Measurements from ENCODE around the gene TSC22D3. TPM values are rescaled to one million over a fixed set of nuclear protein-coding genes. Genes with fewer than 3 reads are reported as not detected.
A peak's percentile ranks its signal among the peaks of the same experiment; 100 is the strongest.
"Not testable (repeated sequence)": the region's sequence is repeated elsewhere in the genome, so short reads cannot be mapped to it uniquely, and the experiment has no call there.

TSC22D3 gene
- total RNA-seq, 2 donors from 2014 or later = 18.5 to 23.3 TPM

- TF ChIP-seq CTCF (IDR thresholded peaks at IDR 0.05) = no peak
- H3K27ac ChIP-seq = peak overlapping the region; percentile 75
- no peaks in the 10 kb centered on the region for H3K27me3 ChIP-seq
- no peaks in the 10 kb centered on the region for H3K9me3 ChIP-seq
- no peak overlapping the region for H3K4me3 ChIP-seq
- peak; percentile 66 for DNase-seq
- H3K4me1 ChIP-seq = no peaks in the 10 kb centered on the region
- H3K36me3 ChIP-seq = no peaks in the 10 kb centered on the region
- H3K9ac ChIP-seq (ENCODE audit: low read depth in 2 of 2, low read length in 2 of 2) = peak overlapping the region; percentile 45 to 80
- intact Hi-C loops (cut with DNase I) = loop anchor here (5.0 kb wide), 1 partner anchor 43 kb away; no protein-coding TSS in a partner anchor
These were observed 100.9 kb downstream of the TSC22D3 start for GRCh38 chrX:107674480-107675364.

GRCh38 chrX:107673933-107674479, 101.6 kb downstream of the TSC22D3 start:
- no peaks in the 10 kb centered on the region for H3K36me3 ChIP-seq
- H3K27me3 ChIP-seq = no peaks in the 10 kb centered on the region
- TF ChIP-seq CTCF (IDR thresholded peaks at IDR 0.05) = no peak
- no peaks in the 10 kb centered on the region for H3K9me3 ChIP-seq
- H3K4me3 ChIP-seq = no peak overlapping the region
- H3K4me1 ChIP-seq = no peaks in the 10 kb centered on the region
- intact Hi-C loops (cut with DNase I) = no loop called here
- DNase-seq = peak; percentile 65
- peak overlapping the region; percentile 75 for H3K27ac ChIP-seq
- H3K9ac ChIP-seq (ENCODE audit: low read depth in 2 of 2, low read length in 2 of 2) = peak overlapping the region; percentile 45 to 68

GRCh38 chrX:107673431-107673830, 102.2 kb downstream of the TSC22D3 start:
- no peak for DNase-seq
- Histone ChIP-seq H3K9me3 (no peaks in the 10 kb centered on the region), H3K9ac (ENCODE audit: low read depth in 2 of 2, low read length in 2 of 2) (peak overlapping the region; percentile 45 to 53), H3K27me3 (no peaks in the 10 kb centered on the region), H3K4me3 (no peak overlapping the region), H3K36me3 (no peaks in the 10 kb centered on the region), H3K4me1 (no peaks in the 10 kb centered on the region), H3K27ac (peak overlapping the region; percentile 75)
- intact Hi-C loops (cut with DNase I) = no loop called here
- no peak for TF ChIP-seq CTCF (IDR thresholded peaks at IDR 0.05)

- Histone ChIP-seq H3K36me3 (no peaks in the 10 kb centered on the region), H3K9me3 (no peaks in the 10 kb centered on the region), H3K4me3 (no peak overlapping the region), H3K27ac (peak overlapping the region; percentile 15), H3K4me1 (no peaks in the 10 kb centered on the region), H3K27me3 (no peaks in the 10 kb centered on the region), H3K9ac (ENCODE audit: low read depth in 2 of 2, low read length in 2 of 2) (peak overlapping the region; percentile 38 to 53)
- peak; percentile 58 for TF ChIP-seq CTCF (IDR thresholded peaks at IDR 0.05)
- DNase-seq = peak; percentile 79
- intact Hi-C loops (cut with DNase I) = no loop called here
These were observed 102.6 kb downstream of the TSC22D3 start for GRCh38 chrX:107672955-107673378.

- H3K4me3 ChIP-seq; DNase-seq; H3K9ac ChIP-seq (ENCODE audit: low read depth in 2 of 2, low read length in 2 of 2); H3K36me3 ChIP-seq; H3K27ac ChIP-seq; H3K4me1 ChIP-seq; intact Hi-C loops (cut with DNase I); H3K27me3 ChIP-seq; H3K9me3 ChIP-seq: not testable (repeated sequence)
These were observed 104.3 kb downstream of the TSC22D3 start for GRCh38 chrX:107671256-107671655.
